Bronchial epithelial cell (primary cell): ENCODE data around the gene OR4M1. TPM values are rescaled to one million over a fixed set of nuclear protein-coding genes. Genes with fewer than 3 reads are reported as not detected.
"Not testable (repeated sequence)": the region's sequence is repeated elsewhere in the genome, so short reads cannot be mapped to it uniquely, and the experiment has no call there.

Experiments
- DNase-seq: peaks from one replicate; pipeline ENCODE4 v3.0.0-alpha.2; 2010; ENCODE audit warnings: low read depth
- FAIRE-seq: peaks from 2 replicates; lab custom pipeline; 2011; peaks lifted over from hg19 to GRCh38; lab: Jason Lieb, UNC
- H3K27me3 ChIP-seq: 2 replicates; pipeline ENCODE4 v1.5.1; 2011; ENCODE audit warnings: low read length; ENCODE audit not compliant: control insufficient read depth, insufficient read depth
- H3K36me3 ChIP-seq: 2 replicates; pipeline ENCODE4 v1.5.1; 2011; ENCODE audit warnings: low read length; ENCODE audit not compliant: control insufficient read depth, insufficient read depth
- H3K4me3 ChIP-seq: 2 replicates; pipeline ENCODE4 v1.5.1; 2011; ENCODE audit warnings: mild to moderate bottlenecking, low read depth, low read length, control low read depth
- CTCF ChIP-seq: IDR thresholded peaks from 2 replicates; pipeline ENCODE4 v1.5.1; 2011; ENCODE audit warnings: mild to moderate bottlenecking, moderate library complexity, low read length, control low read depth, inconsistent platforms; ENCODE audit not compliant: insufficient read depth, severe bottlenecking
- total RNA-seq: library from RNA; depleted of rRNA; stranded (reverse); fragments of >200 nt; gene quantifications from 2 replicates; pipeline ENCODE4 v1.2.1, GENCODE V29; 2014

OR4M1 gene
- total RNA-seq, result not detected in 2 replicates

- FAIRE-seq, H3K4me3 ChIP-seq, H3K36me3 ChIP-seq, H3K27me3 ChIP-seq, DNase-seq: not testable (repeated sequence)
Observed at GRCh38 chr14:19773204-19773603, at the start of gene OR4M1. TSS of gene OR4M1 (plus strand) at chr14:19773504. CDS start at chr14:19780323, 6,819 bp downstream.

- Histone ChIP-seq H3K36me3 (no peaks in the 10 kb centered on the region), H3K27me3 (no peaks in the 10 kb centered on the region), H3K4me3 (no peak overlapping the region)
- FAIRE-seq, result peak; percentile 84
- DNase-seq, result no peak
- TF ChIP-seq CTCF, result no peak
Observed at GRCh38 chr14:19729359-19729758, 43.9 kb upstream of the OR4M1 start.

- TF ChIP-seq CTCF, result no peak
- H3K27me3 ChIP-seq, result no peaks in the 10 kb centered on the region
- H3K36me3 ChIP-seq, result no peaks in the 10 kb centered on the region
- FAIRE-seq (no peak), DNase-seq (no peak)
- H3K4me3 ChIP-seq, result no peak overlapping the region
Observed at GRCh38 chr14:19729763-19730162, 43.5 kb upstream of the OR4M1 start.

- H3K27me3 ChIP-seq, H3K36me3 ChIP-seq, H3K4me3 ChIP-seq, DNase-seq, FAIRE-seq: not testable (repeated sequence)
Observed at GRCh38 chr14:19733893-19734292, 39.4 kb upstream of the OR4M1 start.

GRCh38 chr14:19743256-19743655 is 30.0 kb upstream of the OR4M1 start, which contains the start of gene OR4Q3:
TSS of gene OR4Q3 (plus strand) at chr14:19743571.
- H3K27me3 ChIP-seq, result no peaks in the 10 kb centered on the region
- DNase-seq (no peak), FAIRE-seq (peak; percentile 92)
- no peak within 1 kb of the TSS for H3K4me3 ChIP-seq
- H3K36me3 ChIP-seq, result no peaks in the 10 kb centered on the region
- no peak for TF ChIP-seq CTCF

- not testable (repeated sequence) for H3K27me3 ChIP-seq, FAIRE-seq, DNase-seq, H3K36me3 ChIP-seq, H3K4me3 ChIP-seq
Observed at GRCh38 chr14:19752316-19752715, 21.0 kb upstream of the OR4M1 start.

GRCh38 chr14:19754172-19754571 is 19.1 kb upstream of the OR4M1 start:
- Histone ChIP-seq H3K36me3 (no peaks in the 10 kb centered on the region), H3K4me3 (no peak overlapping the region), H3K27me3 (no peaks in the 10 kb centered on the region)
- DNase-seq (no peak), FAIRE-seq (no peak)
- TF ChIP-seq CTCF, result no peak

- not testable (repeated sequence) for H3K4me3 ChIP-seq, H3K27me3 ChIP-seq, H3K36me3 ChIP-seq, DNase-seq
- peak; percentile 96 for FAIRE-seq
Observed at GRCh38 chr14:19771491-19771890, 1.8 kb upstream of the OR4M1 start.
